WI38 (cell line): ENCODE measurements around the gene CPD.

Experiments
- H3K4me3 ChIP-seq: 2 replicates; pipeline ENCODE4 v1.5.1; 2011; ENCODE audit warnings: low read depth, mild to moderate bottlenecking, control low read depth, low read length
- CTCF ChIP-seq: IDR thresholded peaks from 2 replicates; pipeline ENCODE4 v1.5.1; 2012; ENCODE audit warnings: low read depth, mild to moderate bottlenecking, control low read depth, low read length

The CPD gene

GRCh38 chr17:30357476-30357875 lies 21.3 kb upstream of the CPD start:
- no peak overlapping the region for H3K4me3 ChIP-seq
- TF ChIP-seq CTCF: no peak

- H3K4me3 ChIP-seq: no peak overlapping the region
These were observed 20.5 kb upstream of the CPD start for GRCh38 chr17:30358055-30358760.

GRCh38 chr17:30360086-30360808 lies 18.5 kb upstream of the CPD start:
- TF ChIP-seq CTCF: no peak
- H3K4me3 ChIP-seq: no peak overlapping the region

More at GRCh38 chr17:30358055-30358760, 20.5 kb upstream of the CPD start:
- TF ChIP-seq CTCF: no peak

GRCh38 chr17:30361766-30362279 lies 16.9 kb upstream of the CPD start:
- TF ChIP-seq CTCF: no peak
- no peak overlapping the region for H3K4me3 ChIP-seq

GRCh38 chr17:30363715-30364202 lies 15.0 kb upstream of the CPD start:
- TF ChIP-seq CTCF: no peak
- no peak overlapping the region for H3K4me3 ChIP-seq

GRCh38 chr17:30366536-30366935 lies 12.2 kb upstream of the CPD start:
- no peak overlapping the region for H3K4me3 ChIP-seq
- no peak for TF ChIP-seq CTCF
